Activated CD8-positive, alpha-beta memory T cell treated with anti-CD3 and anti-CD28 coated beads for 4 hours (primary cell): ENCODE measurements around the gene SLC12A7.
"Not testable (repeated sequence)": the region's sequence is repeated elsewhere in the genome, so short reads cannot be mapped to it uniquely, and the experiment has no call there.

ENCODE experiments used
- DNase-seq, 2 donors: peaks; one replicate each; pipeline ENCODE4 v3.0.0-alpha.2; 2020; ENCODE audit warnings: low read depth in 2 of 2

SLC12A7 gene

GRCh38 chr5:1007681-1008450 lies 104.0 kb downstream of the SLC12A7 start:
- no peak for DNase-seq

GRCh38 chr5:1007221-1007680 lies 104.6 kb downstream of the SLC12A7 start:
- DNase-seq: no peak

- no peak for DNase-seq
These were observed 105.2 kb downstream of the SLC12A7 start for GRCh38 chr5:1006656-1007071.

- no peak for DNase-seq
These were observed 105.8 kb downstream of the SLC12A7 start for GRCh38 chr5:1005904-1006655.

- DNase-seq: no peak
These were observed 106.5 kb downstream of the SLC12A7 start for GRCh38 chr5:1005249-1005851.

GRCh38 chr5:1004461-1005248 lies 107.2 kb downstream of the SLC12A7 start:
- no peak for DNase-seq

GRCh38 chr5:1003296-1003937 lies 108.4 kb downstream of the SLC12A7 start:
- DNase-seq: no peak

- no peak for DNase-seq
These were observed 109.0 kb downstream of the SLC12A7 start for GRCh38 chr5:1002836-1003235.

- DNase-seq: no peak
These were observed 109.7 kb downstream of the SLC12A7 start for GRCh38 chr5:1002271-1002546.

- no peak for DNase-seq
These were observed 110.2 kb downstream of the SLC12A7 start for GRCh38 chr5:1001406-1002270.

- DNase-seq: not testable (repeated sequence)
These were observed 111.0 kb downstream of the SLC12A7 start for GRCh38 chr5:1000831-1001230.
